H1 (cell line): ENCODE data around the gene SMYD1. TPM values are rescaled to one million over a fixed set of nuclear protein-coding genes. Genes with fewer than 3 reads are reported as not detected.

Experiments
- CTCF ChIA-PET: fragments of 300-600 bp; sonication (Branson Sonifier 250); formaldehyde crosslinking; loops from one replicate; lab custom pipeline; 2021; ENCODE audit not compliant: partially characterized antibody; lab: Charles Lee
- POLR2A ChIA-PET: fragments of 300-600 bp; sonication (Branson Sonifier 250); formaldehyde crosslinking; loops from one replicate; lab custom pipeline; 2021; ENCODE audit warnings: inconsistent platforms; ENCODE audit not compliant: partially characterized antibody; lab: Charles Lee
- DNase-seq, 2 experiments: peaks; one replicate each; pipeline versions ENCODE4 v3.0.0 to v3.0.0-alpha.2; 2010 to 2022; ENCODE audit warnings: low spot score in 2 of 2, low read depth in 1 of 2, mixed read lengths in 1 of 2
- FAIRE-seq: peaks from 2 replicates; lab custom pipeline; 2011; peaks lifted over from hg19 to GRCh38; lab: Jason Lieb, UNC
- H2AFZ ChIP-seq: 2 replicates; pipeline ENCODE4 v1.8.1; 2012; ENCODE audit warnings: low read length, inconsistent platforms
- H2AK5ac ChIP-seq: 2 replicates; pipeline ENCODE4 v1.6.1; 2013; ENCODE audit warnings: low read depth, low read length
- H2BK120ac ChIP-seq: replicated peaks from 2 replicates; pipeline ENCODE3; 2013; ENCODE audit warnings: low read depth, low read length, inconsistent platforms
- H2BK12ac ChIP-seq: 2 replicates; pipeline ENCODE4 v1.6.1; 2013; ENCODE audit warnings: low read depth, low read length
- H2BK15ac ChIP-seq: 2 replicates; pipeline ENCODE4 v1.6.1; 2013; ENCODE audit warnings: low read length
- H2BK20ac ChIP-seq: 2 replicates; pipeline ENCODE4 v1.6.1; 2013; ENCODE audit warnings: low read length
- H2BK5ac ChIP-seq: 2 replicates; pipeline ENCODE4 v1.6.1; 2013; ENCODE audit warnings: low read depth, low read length
- H3K14ac ChIP-seq: 2 replicates; pipeline ENCODE4 v1.6.1; 2013; ENCODE audit warnings: inconsistent platforms; ENCODE audit not compliant: insufficient read length
- H3K18ac ChIP-seq: 2 replicates; pipeline ENCODE4 v1.6.1; 2013; ENCODE audit warnings: low read length; ENCODE audit errors: extremely low read depth
- H3K23ac ChIP-seq: 2 replicates; pipeline ENCODE4 v1.6.1; 2013; ENCODE audit warnings: inconsistent platforms; ENCODE audit not compliant: insufficient read length
- H3K23me2 ChIP-seq: 2 replicates; pipeline ENCODE4 v1.6.1; 2013; ENCODE audit warnings: low read depth, low read length
- H3K27ac ChIP-seq: 2 replicates; pipeline ENCODE4 v1.6.1; 2011; ENCODE audit warnings: low read depth, low read length, inconsistent platforms
- H3K27me3 ChIP-seq, 4 experiments: replicated peaks in 1 of 4; 1 replicate in 1 of 4; 2 replicates in 3 of 4; pipeline versions ENCODE4 v1.6.1 to v1.8.1; 2011 to 2013; ENCODE audit warnings: low read length in 3 of 4, mild to moderate bottlenecking in 3 of 4, inconsistent platforms in 2 of 4, mixed read lengths in 2 of 4, moderate library complexity in 1 of 4; ENCODE audit not compliant: control insufficient read depth in 3 of 4, insufficient read depth in 3 of 4; ENCODE audit errors: extremely low read depth in 1 of 4
- H3K36me3 ChIP-seq, 4 experiments: 2 replicates each; pipeline versions ENCODE4 v1.6.1 to v1.8.1; 2011 to 2013; ENCODE audit warnings: mild to moderate bottlenecking in 4 of 4, low read length in 3 of 4, moderate library complexity in 2 of 4, control low read depth in 1 of 4, inconsistent platforms in 1 of 4; ENCODE audit not compliant: insufficient read depth in 4 of 4, control insufficient read depth in 2 of 4
- H3K4ac ChIP-seq: replicated peaks from 2 replicates; pipeline ENCODE3; 2013; ENCODE audit warnings: low read length, low read depth, mixed read lengths, inconsistent platforms; ENCODE audit not compliant: insufficient read length
- H3K4me1 ChIP-seq, 4 experiments: replicated peaks in 1 of 4; 1 replicate in 1 of 4; 2 replicates in 3 of 4; pipeline versions ENCODE4 v1.6.1 to v1.8.1; 2011 to 2013; ENCODE audit warnings: low read length in 3 of 4, inconsistent platforms in 2 of 4, mixed read lengths in 1 of 4; ENCODE audit not compliant: insufficient read depth in 4 of 4, control insufficient read depth in 3 of 4
- H3K4me2 ChIP-seq, 2 experiments: 2 replicates each; pipeline versions ENCODE4 v1.6.1 to v1.8.1; 2011 to 2013; ENCODE audit warnings: low read depth in 2 of 2, low read length in 2 of 2, control low read depth in 1 of 2, inconsistent platforms in 1 of 2, mild to moderate bottlenecking in 1 of 2; ENCODE audit not compliant: insufficient read depth in 1 of 2
- H3K4me3 ChIP-seq, 4 experiments: fragments of 200-600, 300-600 bp in 1 of 4; sonication (generic), shearing (Covaris generic), sonication (Bioruptor Twin) in 1 of 4; 2 replicates each; pipeline versions ENCODE4 v1.5.1 to v1.8.1; 2011 to 2016; ENCODE audit warnings: low read length in 4 of 4, low read depth in 3 of 4, control low read depth in 2 of 4, inconsistent platforms in 2 of 4, mild to moderate bottlenecking in 2 of 4, mixed read lengths in 1 of 4, moderate library complexity in 1 of 4; ENCODE audit not compliant: insufficient read depth in 2 of 4; ENCODE audit errors: extremely low read depth in 1 of 4
- H3K56ac ChIP-seq: replicated peaks from 2 replicates; pipeline ENCODE3; 2013; ENCODE audit warnings: low read depth, mild to moderate bottlenecking, mixed read lengths, low read length, inconsistent platforms; ENCODE audit not compliant: insufficient read length
- H3K79me1 ChIP-seq: 2 replicates; pipeline ENCODE4 v1.6.1; 2013; ENCODE audit warnings: low read depth, low read length, control low read depth
- H3K79me2 ChIP-seq, 2 experiments: 2 replicates each; pipeline versions ENCODE4 v1.6.1 to v1.8.1; 2012 to 2013; ENCODE audit warnings: low read length in 2 of 2, mild to moderate bottlenecking in 2 of 2, inconsistent platforms in 1 of 2; ENCODE audit not compliant: insufficient read depth in 2 of 2, control insufficient read depth in 1 of 2
- H3K9ac ChIP-seq, 4 experiments: replicated peaks in 1 of 4; 1 replicate in 1 of 4; 2 replicates in 3 of 4; pipeline versions ENCODE4 v1.6.1 to v1.8.1; 2011 to 2013; ENCODE audit warnings: low read depth in 3 of 4, low read length in 3 of 4, control low read depth in 2 of 4, mild to moderate bottlenecking in 2 of 4, moderate library complexity in 2 of 4, inconsistent platforms in 1 of 4; ENCODE audit errors: extremely low read depth in 1 of 4
- H3K9me3 ChIP-seq, 2 experiments: 2 replicates each; pipeline versions ENCODE4 v1.6.1 to v1.8.1; 2012 to 2013; ENCODE audit warnings: mild to moderate bottlenecking in 2 of 2, moderate library complexity in 2 of 2, control low read depth in 1 of 2, inconsistent platforms in 1 of 2, low read depth in 1 of 2, low read length in 1 of 2, mixed read lengths in 1 of 2; ENCODE audit not compliant: insufficient read depth in 2 of 2
- H4K20me1 ChIP-seq, 2 experiments: replicated peaks in 1 of 2; 2 replicates each; pipeline versions ENCODE3 to v1.8.1; 2011 to 2013; ENCODE audit warnings: inconsistent platforms in 2 of 2, low read length in 2 of 2, mild to moderate bottlenecking in 1 of 2; ENCODE audit not compliant: insufficient read depth in 2 of 2, control insufficient read depth in 1 of 2
- H4K5ac ChIP-seq: 2 replicates; pipeline ENCODE4 v1.6.1; 2013; ENCODE audit warnings: low read length, low read depth, mixed read lengths, inconsistent platforms; ENCODE audit not compliant: insufficient read length
- H4K8ac ChIP-seq: 2 replicates; pipeline ENCODE4 v1.8.0; 2013; ENCODE audit warnings: mild to moderate bottlenecking, moderate library complexity, low read length, inconsistent platforms; ENCODE audit not compliant: insufficient read depth; ENCODE audit errors: extremely low read depth
- H4K91ac ChIP-seq: replicated peaks from 2 replicates; pipeline ENCODE3; 2013; ENCODE audit warnings: low read length, mixed read lengths, inconsistent platforms; ENCODE audit not compliant: insufficient read length
- BACH1 ChIP-seq: IDR thresholded peaks from 2 replicates; pipeline ENCODE4 v1.6.1; 2012; ENCODE audit warnings: low read length, improper control_type of control experiment
- CHD2 ChIP-seq: IDR thresholded peaks from 2 replicates; pipeline ENCODE4 v1.6.1; 2012; ENCODE audit warnings: low read length, improper control_type of control experiment
- EGR1 ChIP-seq: IDR thresholded peaks from 2 replicates; pipeline ENCODE4 v1.6.1; 2011; ENCODE audit warnings: low read depth, low read length, borderline replicate concordance
- FOSL1 ChIP-seq: IDR thresholded peaks from 2 replicates; pipeline ENCODE4 v1.6.1; 2011; ENCODE audit warnings: mild to moderate bottlenecking, low read depth, low read length, moderate library complexity; ENCODE audit not compliant: insufficient read depth
- HDAC6 ChIP-seq: IDR thresholded peaks from one replicate; pipeline ENCODE4 v1.7.1; 2012; ENCODE audit warnings: low read depth, mild to moderate bottlenecking, inconsistent platforms, low read length, moderate library complexity
- PHF8 ChIP-seq: fragments of 200-600 bp; sonication (generic); conservative IDR thresholded peaks from 2 replicates; pipeline ENCODE4 v1.7.1; 2012; ENCODE audit warnings: low read depth, mild to moderate bottlenecking, inconsistent platforms, low read length, moderate library complexity
- POLR2AphosphoS5 ChIP-seq: IDR thresholded peaks from 2 replicates; pipeline ENCODE4 v1.6.1; 2011; ENCODE audit warnings: low read depth, low read length
- RXRA ChIP-seq: IDR thresholded peaks from 2 replicates; pipeline ENCODE4 v1.6.1; 2011; ENCODE audit warnings: low read depth, mild to moderate bottlenecking, low read length, moderate library complexity; ENCODE audit not compliant: insufficient read depth
- SIRT6 ChIP-seq: IDR thresholded peaks from one replicate; pipeline ENCODE4 v1.7.1; 2012; ENCODE audit warnings: low read length, inconsistent platforms
- SP1 ChIP-seq: IDR thresholded peaks from 2 replicates; pipeline ENCODE4 v1.6.1; 2011; ENCODE audit warnings: low read depth, low read length
- SUZ12 ChIP-seq: fragments of 200-600 bp; sonication (generic); IDR thresholded peaks from 2 replicates; pipeline ENCODE4 v1.6.1; 2012; ENCODE audit warnings: mild to moderate bottlenecking, inconsistent platforms, low read length, moderate library complexity, mixed read lengths
- TAF1 ChIP-seq: IDR thresholded peaks from 2 replicates; pipeline ENCODE4 v1.6.1; 2011; ENCODE audit warnings: mild to moderate bottlenecking, low read depth, low read length
- TAF7 ChIP-seq: optimal IDR thresholded peaks from 2 replicates; pipeline ENCODE3; 2011; ENCODE audit warnings: low read depth, mild to moderate bottlenecking, inconsistent platforms, low read length, moderate library complexity, borderline replicate concordance
- TEAD4 ChIP-seq: IDR thresholded peaks from 2 replicates; pipeline ENCODE4 v1.6.1; 2012; ENCODE audit warnings: low read depth, low read length, inconsistent platforms, mixed read lengths
- WGBS, 2 experiments: shearing (Covaris generic) in 1 of 2; methylation state at CpG; one replicate each; pipeline versions ENCODE4 v1.1.6 to v1.1.7; 2013 to 2015; ENCODE audit warnings: low lambda C conversion rate in 2 of 2, mixed read lengths in 2 of 2, inconsistent platforms in 1 of 2, low coverage in 1 of 2, missing lambda C conversion rate in 1 of 2; ENCODE audit not compliant: insufficient replicate concordance in 2 of 2, insufficient coverage in 1 of 2, insufficient read length in 1 of 2; ENCODE audit errors: extremely low coverage in 1 of 2, missing lambda C conversion rate in 1 of 2; 5-methylcytosine and 5-hydroxymethylcytosine counted together
- polyA plus RNA-seq, 7 experiments: library from polyadenylated mRNA; depleted of rRNA in 3 of 7; stranded (reverse) in 5 of 7; unstranded in 2 of 7; fragments of >200 nt in 5 of 7; fragments of 200-250 nt in 2 of 7; gene quantifications; 1 replicate in 5 of 7; 2 replicates in 1 of 7; 4 replicates in 1 of 7; pipeline versions ENCODE4 v1.2.1 to v1.2.3, GENCODE V29; 2011 to 2013; ENCODE audit warnings: missing spikeins in 2 of 7, mixed read lengths in 2 of 7
- total RNA-seq: library from RNA; stranded (reverse); fragmentation: NEBNext Ultra II Directional; extraction: Animal tissue kit (Norgen Biotek cat#: 25700); gene quantifications from 2 replicates; pipeline ENCODE4 v1.2.1, GENCODE V29; 2021

Gene SMYD1
- total and polyA plus RNA-seq, 2 of the 8 experiments (the other 6 are each of a cell fraction or from before 2014, with no cell fraction given) = 0.06 TPM; not detected in 1

DNA sequence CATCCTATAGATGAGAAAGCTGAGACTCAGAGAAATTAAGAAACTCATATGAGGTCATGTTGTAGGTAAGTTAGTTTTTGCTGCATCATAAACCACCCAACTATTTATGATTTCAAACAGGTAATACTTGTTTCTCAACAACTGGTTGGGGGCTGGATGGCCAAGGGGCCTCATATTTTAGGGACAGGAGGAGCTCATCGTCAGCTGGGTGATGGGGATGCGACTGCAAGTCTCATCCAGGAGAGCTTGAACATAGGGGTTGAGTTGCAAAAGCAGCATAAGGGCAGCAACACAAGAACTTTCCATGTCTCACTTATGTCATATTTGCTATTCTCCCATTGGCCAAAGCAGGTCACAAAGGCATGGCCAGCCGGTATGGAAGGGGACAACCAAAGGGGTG is 47.6 kb upstream of the SMYD1 start:
- H3K79me2 ChIP-seq = no peaks in the 10 kb centered on the region
- H3K4me2 ChIP-seq = no peak overlapping the region; a peak in 1 of 4 replicates
- H2BK120ac ChIP-seq = no peak overlapping the region
- H3K4me1 ChIP-seq = peaks cover 9 to 18% (median 13%) of the 10 kb centered on the region in 4 experiments
- no peak overlapping the region; the same call in 1 of the 2 replicates for H3K18ac ChIP-seq
- ChIA-PET POLR2A (interaction anchor here (0.7 to 5.3 kb wide), 4 partner anchors 10 to 453 kb away, joined by 3 to 60 read pairs (median 5); no protein-coding TSS in a partner anchor), CTCF (interaction anchor here (0.9 to 1.6 kb wide), 4 partner anchors 10 to 143 kb away, joined by 3 to 5 read pairs (median 4); no protein-coding TSS in a partner anchor)
- H3K56ac ChIP-seq = no peak overlapping the region
- no peaks in the 10 kb centered on the region for H4K20me1 ChIP-seq
- H2AFZ ChIP-seq = no peak overlapping the region
- H2BK20ac ChIP-seq = no peak overlapping the region
- TF ChIP-seq RXRA = no peak
- no peak for TF ChIP-seq FOSL1
- TF ChIP-seq HDAC6 = no peak
- TF ChIP-seq PHF8 = no peak
- no peak for TF ChIP-seq EGR1
- TF ChIP-seq SUZ12 = no peak
- no peak for TF ChIP-seq TEAD4
- TF ChIP-seq CHD2 = no peak
- no peak for TF ChIP-seq TAF7
- TF ChIP-seq TAF1 = no peak
- TF ChIP-seq BACH1 = no peak
- TF ChIP-seq SIRT6 = no peak
- no peak for TF ChIP-seq SP1
- no peak for TF ChIP-seq POLR2AphosphoS5
- no peak overlapping the region for H2BK15ac ChIP-seq
- H3K23me2 ChIP-seq = peaks cover 3% of the 10 kb centered on the region; the same call in 1 of the 2 replicates
- H3K27ac ChIP-seq = peak overlapping the region; percentile 42; the same call in 1 of the 2 replicates
- no peak overlapping the region for H3K9ac ChIP-seq
- H3K9me3 ChIP-seq = no peaks in the 10 kb centered on the region
- FAIRE-seq (no peak), DNase-seq (no peak)
- H2AK5ac ChIP-seq = no peak overlapping the region
- H4K91ac ChIP-seq = no peak overlapping the region
- no peak overlapping the region for H3K14ac ChIP-seq
- H3K36me3 ChIP-seq = no peaks in the 10 kb centered on the region
- H3K27me3 ChIP-seq = no peaks in the 10 kb centered on the region
- no peak overlapping the region for H3K4me3 ChIP-seq
- H2BK12ac ChIP-seq = no peak overlapping the region
- no peaks in the 10 kb centered on the region for H3K79me1 ChIP-seq
- 95% methylated on average over 3 of the region's 3 CpGs; no CpG with 5 or more reads in 1 of the 2 experiments for WGBS, 2 experiments
- H3K23ac ChIP-seq = no peak overlapping the region
- H3K4ac ChIP-seq = no peak overlapping the region
- no peak overlapping the region for H4K8ac ChIP-seq
- H4K5ac ChIP-seq = no peak overlapping the region
- H2BK5ac ChIP-seq = no peak overlapping the region
